ENCODE results near the gene SYT9. TPM values are rescaled to one million over a fixed set of nuclear protein-coding genes. Genes with fewer than 3 reads are reported as not detected.

Gene SYT9
- polyA plus RNA-seq, 1 donor, result 0.93 TPM

DNA sequence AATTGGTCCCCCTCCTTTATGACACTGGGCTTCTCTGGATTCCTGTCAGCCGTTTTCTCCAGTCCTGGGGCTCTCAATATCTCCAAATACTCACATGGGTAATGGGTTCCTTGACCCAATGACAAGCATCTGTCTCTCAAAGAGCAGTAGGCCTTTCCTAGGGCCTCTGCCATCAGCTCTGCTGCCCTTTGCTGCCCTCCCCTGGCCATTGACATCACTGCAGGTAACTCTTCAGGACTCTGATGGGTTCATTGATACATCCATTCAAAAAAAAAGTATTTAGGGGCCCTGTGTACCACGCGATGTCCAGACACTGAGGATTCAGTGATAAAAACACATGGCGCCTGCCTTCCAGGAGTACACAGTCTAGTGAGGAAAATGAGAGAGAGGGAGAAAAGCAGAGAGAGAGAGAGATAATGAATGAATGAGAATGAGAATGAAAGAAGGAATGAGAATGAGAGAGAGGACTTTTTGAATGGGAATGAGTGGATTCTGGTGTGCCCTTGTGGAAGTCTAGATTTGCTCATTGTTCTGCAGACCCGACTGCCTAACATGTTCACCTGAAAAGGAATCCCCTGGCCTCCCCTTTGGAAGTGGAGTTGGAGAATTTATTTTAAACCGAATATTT is 191.0 kb downstream of the SYT9 start:
- no peak overlapping the region for H3K27ac ChIP-seq (ENCODE audit: low read length)
- no peaks in the 10 kb centered on the region for H3K4me1 ChIP-seq (ENCODE audit: control insufficient read depth, insufficient read depth, low read length)
- H3K4me3 ChIP-seq (ENCODE audit: low read length), result no peak overlapping the region
- WGBS (ENCODE audit: insufficient coverage, low lambda C conversion rate), result 0% methylated on average over 1 of the region's 6 CpGs
- DNase-seq, result peak; percentile 24 to 41
- no peaks in the 10 kb centered on the region for H3K9me3 ChIP-seq (ENCODE audit: control insufficient read depth, low read depth, low read length)
- no peaks in the 10 kb centered on the region for H3K36me3 ChIP-seq (ENCODE audit: control insufficient read depth, insufficient read depth, low read length)
- no peaks in the 10 kb centered on the region for H3K27me3 ChIP-seq (ENCODE audit: control insufficient read depth, insufficient read depth, low read length)

DNA sequence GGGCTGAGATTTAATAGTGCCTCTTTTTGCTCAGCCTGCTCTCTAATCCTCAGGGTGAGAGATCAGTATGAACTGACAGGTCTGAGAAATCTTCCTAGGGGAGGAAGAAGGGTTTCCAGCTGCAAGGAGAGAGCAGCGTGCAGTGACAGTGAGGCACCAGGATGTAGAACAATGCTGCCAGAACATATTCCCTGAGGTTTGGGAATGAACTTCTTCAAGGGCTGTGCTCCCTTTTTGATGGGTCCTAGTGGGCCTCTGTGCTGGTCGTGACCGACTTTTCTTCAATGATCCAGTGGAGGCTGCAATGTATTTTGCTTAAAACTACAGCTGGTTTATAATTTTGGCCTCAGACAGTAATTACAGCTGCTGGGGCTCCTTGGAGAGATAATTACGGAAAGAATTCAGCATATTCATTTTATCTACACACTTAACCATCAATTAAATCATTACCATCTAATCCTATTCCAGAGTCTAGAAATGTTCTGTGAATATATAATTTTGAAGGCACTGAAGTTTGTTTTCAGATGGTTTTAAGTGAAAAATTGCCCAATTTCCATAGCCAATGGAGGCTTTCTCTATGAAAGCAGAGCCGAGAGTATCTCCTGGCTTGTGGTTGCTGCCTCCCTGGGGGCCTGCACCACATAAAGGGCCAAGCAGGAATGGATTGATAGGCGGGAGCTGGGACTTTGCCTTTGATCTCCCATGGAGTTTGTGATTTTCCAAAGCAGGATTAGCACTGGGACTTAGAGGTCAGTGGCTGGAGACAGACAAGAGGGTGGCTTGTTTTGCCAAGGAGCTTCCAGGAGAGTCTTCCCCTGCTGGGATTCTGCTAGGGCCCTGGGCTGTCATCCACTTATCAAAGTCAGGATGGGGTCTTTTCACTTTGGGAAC is 192.6 kb downstream of the SYT9 start:
- Histone ChIP-seq H3K4me3 (ENCODE audit: low read length) (no peak overlapping the region), H3K9me3 (ENCODE audit: control insufficient read depth, low read depth, low read length) (no peaks in the 10 kb centered on the region), H3K36me3 (ENCODE audit: control insufficient read depth, insufficient read depth, low read length) (no peaks in the 10 kb centered on the region), H3K4me1 (ENCODE audit: control insufficient read depth, insufficient read depth, low read length) (no peaks in the 10 kb centered on the region), H3K27ac (ENCODE audit: low read length) (no peak overlapping the region), H3K27me3 (ENCODE audit: control insufficient read depth, insufficient read depth, low read length) (no peaks in the 10 kb centered on the region)
- DNase-seq, result no peak
- no CpG with 5 or more reads among the region's 6 CpGs for WGBS (ENCODE audit: insufficient coverage, low lambda C conversion rate)

DNA sequence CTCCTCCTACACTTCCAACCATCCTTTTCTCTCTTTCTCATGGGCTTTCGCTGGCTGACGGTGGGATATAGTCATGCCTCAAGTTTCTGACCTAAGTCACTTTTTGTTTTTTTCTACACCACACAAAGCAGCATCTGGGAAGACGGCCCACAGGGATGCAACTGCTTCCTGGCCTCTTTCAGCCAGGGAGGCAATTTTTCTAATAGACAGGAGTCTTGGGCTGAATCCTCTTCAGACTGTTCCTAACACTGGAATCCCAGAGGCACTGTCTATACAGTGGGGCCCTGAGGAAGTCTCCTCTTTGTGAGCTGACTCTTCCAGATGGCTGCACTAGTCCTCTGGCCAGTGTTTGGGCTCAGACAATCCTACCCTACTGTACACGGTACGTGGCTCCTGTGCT is 193.9 kb downstream of the SYT9 start:
- no peak for DNase-seq
- Histone ChIP-seq H3K4me1 (ENCODE audit: control insufficient read depth, insufficient read depth, low read length) (no peaks in the 10 kb centered on the region), H3K27me3 (ENCODE audit: control insufficient read depth, insufficient read depth, low read length) (no peaks in the 10 kb centered on the region), H3K4me3 (ENCODE audit: low read length) (no peak overlapping the region), H3K27ac (ENCODE audit: low read length) (no peak overlapping the region), H3K36me3 (ENCODE audit: control insufficient read depth, insufficient read depth, low read length) (no peaks in the 10 kb centered on the region), H3K9me3 (ENCODE audit: control insufficient read depth, low read depth, low read length) (no peaks in the 10 kb centered on the region)
- 83% methylated on average over 2 of the region's 5 CpGs for WGBS (ENCODE audit: insufficient coverage, low lambda C conversion rate)

- no peaks in the 10 kb centered on the region for H3K9me3 ChIP-seq (ENCODE audit: control insufficient read depth, low read depth, low read length)
- no peak for DNase-seq
- WGBS (ENCODE audit: insufficient coverage, low lambda C conversion rate), result no CpG with 5 or more reads among the region's 12 CpGs
- no peaks in the 10 kb centered on the region for H3K36me3 ChIP-seq (ENCODE audit: control insufficient read depth, insufficient read depth, low read length)
- H3K27ac ChIP-seq (ENCODE audit: low read length), result no peak overlapping the region
- no peaks in the 10 kb centered on the region for H3K4me1 ChIP-seq (ENCODE audit: control insufficient read depth, insufficient read depth, low read length)
- no peaks in the 10 kb centered on the region for H3K27me3 ChIP-seq (ENCODE audit: control insufficient read depth, insufficient read depth, low read length)
- H3K4me3 ChIP-seq (ENCODE audit: low read length), result no peak overlapping the region
Observed at GRCh38 chr11:7448201-7448600, 196.5 kb downstream of the SYT9 start.

- WGBS (ENCODE audit: insufficient coverage, low lambda C conversion rate), result 100% methylated on average over 1 of the region's 3 CpGs
- no peaks in the 10 kb centered on the region for H3K36me3 ChIP-seq (ENCODE audit: control insufficient read depth, insufficient read depth, low read length)
- peak in 1 of 2 donors; percentile 58 for DNase-seq
- no peak overlapping the region for H3K4me3 ChIP-seq (ENCODE audit: low read length)
- H3K4me1 ChIP-seq (ENCODE audit: control insufficient read depth, insufficient read depth, low read length), result no peaks in the 10 kb centered on the region
- H3K27me3 ChIP-seq (ENCODE audit: control insufficient read depth, insufficient read depth, low read length), result no peaks in the 10 kb centered on the region
- H3K27ac ChIP-seq (ENCODE audit: low read length), result no peak overlapping the region
- no peaks in the 10 kb centered on the region for H3K9me3 ChIP-seq (ENCODE audit: control insufficient read depth, low read depth, low read length)
Observed at GRCh38 chr11:7449211-7449840, 197.6 kb downstream of the SYT9 start.

DNA sequence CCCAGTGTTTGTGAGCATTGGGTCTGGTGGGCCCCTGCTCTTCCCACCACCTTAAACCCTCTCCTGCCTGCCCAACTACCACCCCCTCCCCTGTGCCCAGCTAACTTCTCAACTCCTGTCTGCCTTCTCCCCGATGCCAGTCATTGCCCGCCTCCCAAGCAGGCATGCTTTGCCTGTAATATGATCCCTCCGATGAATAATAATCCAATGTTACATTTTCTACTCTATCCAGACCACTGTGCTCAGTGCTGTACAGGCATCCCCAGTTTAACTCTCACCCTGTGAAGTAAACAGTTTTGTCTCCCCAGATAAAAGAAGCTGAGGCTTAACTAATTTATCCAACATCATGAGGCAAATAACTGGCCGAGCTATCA is 198.1 kb downstream of the SYT9 start:
- H3K9me3 ChIP-seq (ENCODE audit: control insufficient read depth, low read depth, low read length), result no peaks in the 10 kb centered on the region
- H3K27me3 ChIP-seq (ENCODE audit: control insufficient read depth, insufficient read depth, low read length), result no peaks in the 10 kb centered on the region
- DNase-seq, result no peak
- no peaks in the 10 kb centered on the region for H3K4me1 ChIP-seq (ENCODE audit: control insufficient read depth, insufficient read depth, low read length)
- H3K4me3 ChIP-seq (ENCODE audit: low read length), result no peak overlapping the region
- WGBS (ENCODE audit: insufficient coverage, low lambda C conversion rate), result no CpG with 5 or more reads among the region's 4 CpGs
- no peaks in the 10 kb centered on the region for H3K36me3 ChIP-seq (ENCODE audit: control insufficient read depth, insufficient read depth, low read length)
- H3K27ac ChIP-seq (ENCODE audit: low read length), result no peak overlapping the region

GRCh38 chr11:7450836-7451235 is 199.1 kb downstream of the SYT9 start:
- Histone ChIP-seq H3K36me3 (ENCODE audit: control insufficient read depth, insufficient read depth, low read length) (no peaks in the 10 kb centered on the region), H3K4me1 (ENCODE audit: control insufficient read depth, insufficient read depth, low read length) (no peaks in the 10 kb centered on the region), H3K27me3 (ENCODE audit: control insufficient read depth, insufficient read depth, low read length) (no peaks in the 10 kb centered on the region), H3K9me3 (ENCODE audit: control insufficient read depth, low read depth, low read length) (no peaks in the 10 kb centered on the region), H3K27ac (ENCODE audit: low read length) (no peak overlapping the region), H3K4me3 (ENCODE audit: low read length) (no peak overlapping the region)
- no peak for DNase-seq
- 75% methylated on average over 1 of the region's 3 CpGs for WGBS (ENCODE audit: insufficient coverage, low lambda C conversion rate)

DNA sequence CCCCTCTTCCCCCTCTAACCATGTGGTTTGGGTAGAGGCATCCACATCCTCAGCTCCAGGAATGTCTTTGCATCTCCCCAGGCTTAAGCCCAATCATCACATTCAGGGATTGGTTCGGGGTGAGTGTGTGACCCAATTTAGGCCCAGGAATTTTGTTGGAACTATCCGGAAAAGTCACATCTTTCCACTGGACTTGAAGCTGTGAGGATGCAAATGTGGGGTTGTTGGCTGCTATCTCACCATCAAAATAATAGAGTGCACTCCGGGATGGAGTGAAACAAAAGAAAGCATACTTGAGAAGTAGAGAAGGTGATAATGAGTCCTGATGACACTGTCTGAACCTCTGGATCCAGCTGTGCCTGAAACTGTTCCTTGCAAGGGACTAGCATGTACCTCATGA is 199.8 kb downstream of the SYT9 start:
- DNase-seq, result no peak
- Histone ChIP-seq H3K4me3 (ENCODE audit: low read length) (no peak overlapping the region), H3K9me3 (ENCODE audit: control insufficient read depth, low read depth, low read length) (no peaks in the 10 kb centered on the region), H3K27me3 (ENCODE audit: control insufficient read depth, insufficient read depth, low read length) (no peaks in the 10 kb centered on the region), H3K36me3 (ENCODE audit: control insufficient read depth, insufficient read depth, low read length) (no peaks in the 10 kb centered on the region), H3K27ac (ENCODE audit: low read length) (no peak overlapping the region), H3K4me1 (ENCODE audit: control insufficient read depth, insufficient read depth, low read length) (no peaks in the 10 kb centered on the region)
- 60% methylated on average over 1 of the region's 3 CpGs for WGBS (ENCODE audit: insufficient coverage, low lambda C conversion rate)

DNA sequence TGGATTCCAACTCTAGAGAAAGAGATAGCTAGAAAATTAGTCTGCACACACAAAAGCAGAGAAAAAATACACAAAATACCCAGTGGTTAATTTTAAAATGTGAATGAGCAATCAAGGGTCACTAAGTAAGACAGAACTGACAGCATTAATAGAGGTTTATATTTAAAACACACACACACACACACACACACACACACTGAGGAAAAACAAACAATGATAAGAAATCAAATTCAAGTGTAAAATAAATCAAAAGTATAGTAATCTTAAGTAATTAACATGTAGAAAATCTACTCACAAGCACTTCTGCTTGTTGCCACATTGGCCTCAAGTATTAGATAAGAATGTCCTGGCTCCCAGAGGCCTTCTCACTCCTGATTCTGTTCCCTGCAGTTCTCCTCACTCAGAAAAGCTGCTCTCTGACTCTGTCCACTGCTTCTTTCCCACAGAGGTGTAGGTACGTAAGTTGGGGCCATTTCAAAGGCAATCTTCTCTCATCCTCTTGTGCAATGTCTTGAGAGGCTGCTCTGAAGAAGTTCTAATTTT is 200.3 kb downstream of the SYT9 start:
- H3K4me3 ChIP-seq (ENCODE audit: low read length), result no peak overlapping the region
- no peaks in the 10 kb centered on the region for H3K27me3 ChIP-seq (ENCODE audit: control insufficient read depth, insufficient read depth, low read length)
- no peaks in the 10 kb centered on the region for H3K36me3 ChIP-seq (ENCODE audit: control insufficient read depth, insufficient read depth, low read length)
- H3K27ac ChIP-seq (ENCODE audit: low read length), result no peak overlapping the region
- no peak for DNase-seq
- no CpG with 5 or more reads among the region's 1 CpG for WGBS (ENCODE audit: insufficient coverage, low lambda C conversion rate)
- H3K9me3 ChIP-seq (ENCODE audit: control insufficient read depth, low read depth, low read length), result no peaks in the 10 kb centered on the region
- H3K4me1 ChIP-seq (ENCODE audit: control insufficient read depth, insufficient read depth, low read length), result no peaks in the 10 kb centered on the region

- H3K9me3 ChIP-seq (ENCODE audit: control insufficient read depth, low read depth, low read length), result no peaks in the 10 kb centered on the region
- no peak for DNase-seq
- no peaks in the 10 kb centered on the region for H3K27me3 ChIP-seq (ENCODE audit: control insufficient read depth, insufficient read depth, low read length)
- 83% methylated on average over 1 of the region's 2 CpGs for WGBS (ENCODE audit: insufficient coverage, low lambda C conversion rate)
- H3K4me1 ChIP-seq (ENCODE audit: control insufficient read depth, insufficient read depth, low read length), result no peaks in the 10 kb centered on the region
- H3K4me3 ChIP-seq (ENCODE audit: low read length), result no peak overlapping the region
- no peaks in the 10 kb centered on the region for H3K36me3 ChIP-seq (ENCODE audit: control insufficient read depth, insufficient read depth, low read length)
- no peak overlapping the region for H3K27ac ChIP-seq (ENCODE audit: low read length)
Observed at GRCh38 chr11:7454854-7455253, 203.2 kb downstream of the SYT9 start.
